ENCODE results near the gene RAB35.

Gene RAB35

GRCh38 chr12:120060196-120060595, 56.4 kb downstream of the RAB35 start:
- TF ChIP-seq RAD21 (IDR thresholded peaks at IDR 0.05; ENCODE audit: low read depth) = no peak
- no peak for TF ChIP-seq ZBTB7A (IDR thresholded peaks at IDR 0.05; ENCODE audit: low read depth)
- no peak for TF ChIP-seq FOXM1 (IDR thresholded peaks at IDR 0.05; ENCODE audit: borderline replicate concordance, low read depth)
- TF ChIP-seq EP300 (IDR thresholded peaks at IDR 0.05; ENCODE audit: borderline replicate concordance) = no peak
- TF ChIP-seq TEAD4 (IDR thresholded peaks at IDR 0.05) = no peak
- no peak for TF ChIP-seq CREB1 (IDR thresholded peaks at IDR 0.05; ENCODE audit: low read depth)
- no peak for TF ChIP-seq MAX (IDR thresholded peaks at IDR 0.05)
- TF ChIP-seq TAF1 (IDR thresholded peaks at IDR 0.05; ENCODE audit: low read depth) = no peak
- no peak for TF ChIP-seq CEBPB (IDR thresholded peaks at IDR 0.05)
- no peak for TF ChIP-seq EGR1 (IDR thresholded peaks at IDR 0.05)
- TF ChIP-seq NFIC (IDR thresholded peaks at IDR 0.05) = no peak
- TF ChIP-seq USF1 (IDR thresholded peaks at IDR 0.05) = no peak
- no peak for TF ChIP-seq REST (IDR thresholded peaks at IDR 0.05; ENCODE audit: low read depth)
- TF ChIP-seq TCF12 (IDR thresholded peaks at IDR 0.05; ENCODE audit: low read depth) = no peak
- TF ChIP-seq YY1 (IDR thresholded peaks at IDR 0.05; ENCODE audit: low read depth) = no peak

- TF ChIP-seq USF1 (IDR thresholded peaks at IDR 0.05) = no peak
- TF ChIP-seq EGR1 (IDR thresholded peaks at IDR 0.05) = no peak
Observed at GRCh38 chr12:120056739-120057138, 59.8 kb downstream of the RAB35 start.

- no peak for TF ChIP-seq TCF12 (IDR thresholded peaks at IDR 0.05; ENCODE audit: low read depth)
- no peak for TF ChIP-seq TEAD4 (IDR thresholded peaks at IDR 0.05)
- no peak for TF ChIP-seq NFIC (IDR thresholded peaks at IDR 0.05)
- no peak for TF ChIP-seq CREB1 (IDR thresholded peaks at IDR 0.05; ENCODE audit: low read depth)
- no peak for TF ChIP-seq MAX (IDR thresholded peaks at IDR 0.05)
- no peak for TF ChIP-seq RAD21 (IDR thresholded peaks at IDR 0.05; ENCODE audit: low read depth)
- TF ChIP-seq USF1 (IDR thresholded peaks at IDR 0.05) = no peak
- TF ChIP-seq TAF1 (IDR thresholded peaks at IDR 0.05; ENCODE audit: low read depth) = no peak
- TF ChIP-seq FOXM1 (IDR thresholded peaks at IDR 0.05; ENCODE audit: borderline replicate concordance, low read depth) = no peak
- TF ChIP-seq YY1 (IDR thresholded peaks at IDR 0.05; ENCODE audit: low read depth) = no peak
- no peak for TF ChIP-seq ZBTB7A (IDR thresholded peaks at IDR 0.05; ENCODE audit: low read depth)
- TF ChIP-seq EP300 (IDR thresholded peaks at IDR 0.05; ENCODE audit: borderline replicate concordance) = no peak
- TF ChIP-seq CEBPB (IDR thresholded peaks at IDR 0.05) = no peak
- no peak for TF ChIP-seq EGR1 (IDR thresholded peaks at IDR 0.05)
- no peak for TF ChIP-seq REST (IDR thresholded peaks at IDR 0.05; ENCODE audit: low read depth)
Observed at GRCh38 chr12:120055231-120056000, 61.1 kb downstream of the RAB35 start.

GRCh38 chr12:120054293-120054692, 62.3 kb downstream of the RAB35 start:
- TF ChIP-seq REST (IDR thresholded peaks at IDR 0.05; ENCODE audit: low read depth) = no peak
- TF ChIP-seq TCF12 (IDR thresholded peaks at IDR 0.05; ENCODE audit: low read depth) = no peak
- no peak for TF ChIP-seq CREB1 (IDR thresholded peaks at IDR 0.05; ENCODE audit: low read depth)
- no peak for TF ChIP-seq TAF1 (IDR thresholded peaks at IDR 0.05; ENCODE audit: low read depth)
- TF ChIP-seq RAD21 (IDR thresholded peaks at IDR 0.05; ENCODE audit: low read depth) = no peak
- TF ChIP-seq TEAD4 (IDR thresholded peaks at IDR 0.05) = no peak
- TF ChIP-seq USF1 (IDR thresholded peaks at IDR 0.05) = no peak
- no peak for TF ChIP-seq EGR1 (IDR thresholded peaks at IDR 0.05)
- TF ChIP-seq YY1 (IDR thresholded peaks at IDR 0.05; ENCODE audit: low read depth) = no peak
- TF ChIP-seq NFIC (IDR thresholded peaks at IDR 0.05) = no peak
- TF ChIP-seq MAX (IDR thresholded peaks at IDR 0.05) = no peak
- TF ChIP-seq CEBPB (IDR thresholded peaks at IDR 0.05) = no peak

Measured in Ishikawa (cell line).